SU-DHL-6 (cell line): ENCODE measurements around the gene PHLDA2.

ENCODE experiments used
- H2AFZ ChIP-seq: fragments of 200-600 bp; sonication (generic); 2 replicates; pipeline ENCODE4 v1.6.1; 2014; ENCODE audit warnings: low read depth, mild to moderate bottlenecking, moderate library complexity, mixed read lengths, antibody characterized with exemption, low read length; ENCODE audit not compliant: severe bottlenecking
- H3F3A ChIP-seq: fragments of 200-600 bp; shearing (Covaris generic); 2 replicates; pipeline ENCODE4 v1.6.0; 2016; ENCODE audit warnings: antibody characterized with exemption, mild to moderate bottlenecking; ENCODE audit not compliant: insufficient read depth
- H3K27ac ChIP-seq: fragments of 200-600 bp; sonication (generic); 2 replicates; pipeline ENCODE4 v1.5.1; 2016; ENCODE audit warnings: low read depth, mild to moderate bottlenecking, low read length, moderate library complexity, mixed read lengths
- H3K27me3 ChIP-seq: fragments of 200-600 bp; sonication (generic), shearing (Covaris generic); 2 replicates; pipeline ENCODE4 v1.6.0; 2014; ENCODE audit warnings: mild to moderate bottlenecking, low read length
- H3K36me3 ChIP-seq: fragments of 200-600 bp; sonication (generic); 2 replicates; pipeline ENCODE4 v1.6.1; 2014; ENCODE audit warnings: mild to moderate bottlenecking, low read length, mixed read lengths
- H3K4me2 ChIP-seq: fragments of 300-600, 200-600 bp; shearing (Covaris generic), sonication (generic); 2 replicates; pipeline ENCODE4 v1.6.0; 2014; ENCODE audit warnings: low read length, low read depth, mild to moderate bottlenecking; ENCODE audit not compliant: poor library complexity, severe bottlenecking
- H3K4me3 ChIP-seq: fragments of 200-600 bp; sonication (generic); 2 replicates; pipeline ENCODE4 v1.5.1; 2014; ENCODE audit warnings: antibody characterized with exemption, low read length, mild to moderate bottlenecking, mixed read lengths; ENCODE audit not compliant: insufficient read depth, poor library complexity, severe bottlenecking
- H3K79me2 ChIP-seq: fragments of 200-600 bp; sonication (generic); 2 replicates; pipeline ENCODE4 v1.6.1; 2014; ENCODE audit warnings: mild to moderate bottlenecking, low read length, moderate library complexity; ENCODE audit not compliant: insufficient read depth
- H3K9ac ChIP-seq: fragments of 200-600 bp; sonication (generic); 2 replicates; pipeline ENCODE4 v1.7.0; 2014; ENCODE audit warnings: mild to moderate bottlenecking, low read length
- H3K9me2 ChIP-seq: fragments of 200-600 bp; sonication (generic); replicated peaks from 2 replicates; pipeline ENCODE4 v1.6.1; 2014; ENCODE audit warnings: low read length; ENCODE audit not compliant: insufficient read depth
- H3K9me3 ChIP-seq: fragments of 200-600 bp; sonication (generic); 2 replicates; pipeline ENCODE4 v1.6.1; 2014; ENCODE audit warnings: low read length, mixed read lengths; ENCODE audit not compliant: insufficient read depth
- H4K20me1 ChIP-seq: fragments of 200-600 bp; sonication (generic); 2 replicates; pipeline ENCODE4 v1.6.1; 2014; ENCODE audit warnings: low read depth, mild to moderate bottlenecking, antibody characterized with exemption, low read length, moderate library complexity, mixed read lengths
- CTCF ChIP-seq: fragments of 200-600 bp; sonication (generic); IDR thresholded peaks from one replicate; pipeline ENCODE4 v1.5.1; 2017; ENCODE audit warnings: antibody characterized with exemption, mild to moderate bottlenecking, low read length, moderate library complexity; ENCODE audit not compliant: insufficient read depth, poor library complexity, severe bottlenecking
- EZH2phosphoT487 ChIP-seq: fragments of 200-600 bp; sonication (generic), shearing (Covaris generic); conservative IDR thresholded peaks from 2 replicates; pipeline ENCODE4 v1.6.1; 2018; ENCODE audit warnings: mild to moderate bottlenecking, antibody characterized with exemption, low read length, moderate library complexity, mixed read lengths

The PHLDA2 gene

GRCh38 chr11:2917842-2918490 is 11.3 kb downstream of the PHLDA2 start:
- Histone ChIP-seq H3K4me3 (no peak overlapping the region), H3K79me2 (no peaks in the 10 kb centered on the region), H3F3A (0 out of 2 replicates have a peak, but pooled peaks cover 3% of the 10 kb centered on the region), H3K9me3 (no peaks in the 10 kb centered on the region), H3K36me3 (no peaks in the 10 kb centered on the region), H3K27me3 (no peaks in the 10 kb centered on the region), H3K27ac (no peak overlapping the region), H4K20me1 (no peaks in the 10 kb centered on the region), H3K9me2 (no peaks in the 10 kb centered on the region), H3K4me2 (no peak overlapping the region), H3K9ac (no peak overlapping the region), H2AFZ (no peak overlapping the region)
- TF ChIP-seq EZH2phosphoT487 (no peak), CTCF (no peak)

- Histone ChIP-seq H3K9me2 (no peaks in the 10 kb centered on the region), H3K9me3 (no peaks in the 10 kb centered on the region), H3K27ac (no peak overlapping the region), H2AFZ (no peak overlapping the region), H3K36me3 (no peaks in the 10 kb centered on the region), H3K4me3 (no peak overlapping the region), H3K27me3 (no peaks in the 10 kb centered on the region), H3F3A (0 out of 2 replicates have a peak, but pooled peaks cover 3% of the 10 kb centered on the region), H3K79me2 (no peaks in the 10 kb centered on the region), H3K9ac (no peak overlapping the region), H3K4me2 (no peak overlapping the region), H4K20me1 (no peaks in the 10 kb centered on the region)
- TF ChIP-seq EZH2phosphoT487 (no peak), CTCF (no peak)
Observed at GRCh38 chr11:2916892-2917645, 12.2 kb downstream of the PHLDA2 start.

GRCh38 chr11:2916114-2916891 is 12.9 kb downstream of the PHLDA2 start:
- Histone ChIP-seq H3K9me2 (no peaks in the 10 kb centered on the region), H3F3A (0 out of 2 replicates have a peak, but pooled peaks cover 3% of the 10 kb centered on the region), H3K9ac (no peak overlapping the region), H3K27me3 (no peaks in the 10 kb centered on the region), H3K36me3 (no peaks in the 10 kb centered on the region), H3K4me3 (no peak overlapping the region), H4K20me1 (no peaks in the 10 kb centered on the region), H3K4me2 (no peak overlapping the region), H3K9me3 (no peaks in the 10 kb centered on the region), H3K27ac (no peak overlapping the region), H3K79me2 (no peaks in the 10 kb centered on the region), H2AFZ (no peak overlapping the region)
- TF ChIP-seq CTCF: no peak
- no peak for TF ChIP-seq EZH2phosphoT487
